Mucosa of descending colon (tissue), 3 donors: ENCODE data around the gene MEOX1. TPM values are rescaled to one million over a fixed set of nuclear protein-coding genes. Genes with fewer than 3 reads are reported as not detected.

Experiments
- ATAC-seq: fragments of 200-7000 bp; cut with Tn5 transposase; one replicate; pipeline ENCODE4 v1.9.1; 2020; ENCODE audit warnings: mild to moderate bottlenecking, moderate library complexity
- DNase-seq, 3 donors: peaks; one replicate each; pipeline ENCODE4 v3.0.0-alpha.2; 2020
- H3K36me3 ChIP-seq: fragments of 200-600 bp; one replicate; pipeline ENCODE4 v1.8.0; 2021; ENCODE audit warnings: low read depth, mild to moderate bottlenecking
- H3K4me1 ChIP-seq: fragments of 200-600 bp; one replicate; pipeline ENCODE4 v1.8.0; 2021; ENCODE audit warnings: low read depth, mild to moderate bottlenecking
- H3K4me3 ChIP-seq: fragments of 200-600 bp; one replicate; pipeline ENCODE4 v1.8.0; 2021; ENCODE audit warnings: mild to moderate bottlenecking
- H3K9me3 ChIP-seq: fragments of 200-600 bp; one replicate; pipeline ENCODE4 v1.8.0; 2021; ENCODE audit warnings: mild to moderate bottlenecking
- intact Hi-C, 2 donors: fragments of 100-400 bp; cut with DNase I in 1 of 2; cut with micrococcal nuclease in 1 of 2; formaldehyde crosslinking; loops; one replicate each; pipeline versions ENCODE4 v1.11.0 to v1.11.1; 2022; cut with DNase I, micrococcal nuclease
- total RNA-seq, 3 donors: library from RNA; stranded (reverse); fragmentation: NEBNext Ultra II Directional in 2 of 3; extraction: Animal tissue kit (Norgen Biotek cat#: 25700) in 2 of 3; gene quantifications; one replicate each; pipeline versions ENCODE4 v1.2.1 to v1.2.4, GENCODE V29; 2021 to 2023
- TF ChIP-seq, protein P1 (sequence below): fragments of 200-600 bp; IDR thresholded peaks from one replicate; pipeline ENCODE4 v1.8.0; 2022; ENCODE audit warnings: antibody characterized with exemption, mild to moderate bottlenecking
- donor health status: DM: no; HTN: no; CAD: no; lungs with moderate emphysema.
- donor health status: DM: no; HTN: no; CAD: no.
- donor health status: DM: no; HTN: yes; CAD: no.

Gene MEOX1
- total RNA-seq, 3 donors from 2014 or later = 1.4 to 3.5 (median 1.4) TPM

- DNase-seq = no peak
- TF ChIP-seq, protein P1, sequence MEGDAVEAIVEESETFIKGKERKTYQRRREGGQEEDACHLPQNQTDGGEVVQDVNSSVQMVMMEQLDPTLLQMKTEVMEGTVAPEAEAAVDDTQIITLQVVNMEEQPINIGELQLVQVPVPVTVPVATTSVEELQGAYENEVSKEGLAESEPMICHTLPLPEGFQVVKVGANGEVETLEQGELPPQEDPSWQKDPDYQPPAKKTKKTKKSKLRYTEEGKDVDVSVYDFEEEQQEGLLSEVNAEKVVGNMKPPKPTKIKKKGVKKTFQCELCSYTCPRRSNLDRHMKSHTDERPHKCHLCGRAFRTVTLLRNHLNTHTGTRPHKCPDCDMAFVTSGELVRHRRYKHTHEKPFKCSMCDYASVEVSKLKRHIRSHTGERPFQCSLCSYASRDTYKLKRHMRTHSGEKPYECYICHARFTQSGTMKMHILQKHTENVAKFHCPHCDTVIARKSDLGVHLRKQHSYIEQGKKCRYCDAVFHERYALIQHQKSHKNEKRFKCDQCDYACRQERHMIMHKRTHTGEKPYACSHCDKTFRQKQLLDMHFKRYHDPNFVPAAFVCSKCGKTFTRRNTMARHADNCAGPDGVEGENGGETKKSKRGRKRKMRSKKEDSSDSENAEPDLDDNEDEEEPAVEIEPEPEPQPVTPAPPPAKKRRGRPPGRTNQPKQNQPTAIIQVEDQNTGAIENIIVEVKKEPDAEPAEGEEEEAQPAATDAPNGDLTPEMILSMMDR = no peak
- intact Hi-C loops = no loop called here
- no peak for ATAC-seq
- Histone ChIP-seq H3K9me3 (no peaks in the 10 kb centered on the region), H3K4me1 (peaks cover 7% of the 10 kb centered on the region), H3K4me3 (no peak overlapping the region), H3K36me3 (no peaks in the 10 kb centered on the region)
These were observed 5.8 kb upstream of the MEOX1 start for GRCh38 chr17:43667506-43667905.

GRCh38 chr17:43665937-43666236 is 4.2 kb upstream of the MEOX1 start:
- intact Hi-C loops = no loop called here
- H3K36me3 ChIP-seq = no peaks in the 10 kb centered on the region
- no peaks in the 10 kb centered on the region for H3K9me3 ChIP-seq
- DNase-seq = no peak
- TF ChIP-seq, protein P1 = no peak
- no peak for ATAC-seq
- no peak overlapping the region for H3K4me3 ChIP-seq
- H3K4me1 ChIP-seq = peaks cover 7% of the 10 kb centered on the region

GRCh38 chr17:43665084-43665936 is 3.6 kb upstream of the MEOX1 start:
- DNase-seq (peak in 1 of 3 donors; percentile 57), ATAC-seq (no peak)
- Histone ChIP-seq H3K9me3 (no peaks in the 10 kb centered on the region), H3K36me3 (no peaks in the 10 kb centered on the region), H3K4me1 (peaks cover 5% of the 10 kb centered on the region), H3K4me3 (no peak overlapping the region)
- TF ChIP-seq, protein P1 = no peak
- intact Hi-C loops = no loop called here

- no peak for DNase-seq
- intact Hi-C loops = no loop called here
- Histone ChIP-seq H3K4me1 (no peaks in the 10 kb centered on the region), H3K4me3 (no peak overlapping the region), H3K36me3 (no peaks in the 10 kb centered on the region), H3K9me3 (no peaks in the 10 kb centered on the region)
- no peak for ATAC-seq
- TF ChIP-seq, protein P1 = no peak
These were observed 2.4 kb upstream of the MEOX1 start for GRCh38 chr17:43664096-43664495.

- H3K9me3 ChIP-seq = no peaks in the 10 kb centered on the region
- no peaks in the 10 kb centered on the region for H3K36me3 ChIP-seq
- intact Hi-C loops = no loop called here
- H3K4me3 ChIP-seq = no peak overlapping the region
- no peaks in the 10 kb centered on the region for H3K4me1 ChIP-seq
- ATAC-seq (no peak), DNase-seq (no peak)
- TF ChIP-seq, protein P1 = no peak
These were observed 1.7 kb upstream of the MEOX1 start for GRCh38 chr17:43663383-43663782.
